Fibroblast of villous mesenchyme (primary cell): ENCODE results near the gene PHTF2. TPM values are rescaled to one million over a fixed set of nuclear protein-coding genes. Genes with fewer than 3 reads are reported as not detected.

Experiments used
- DNase-seq: peaks from one replicate; pipeline ENCODE4 v3.0.0-alpha.2; 2010; ENCODE audit warnings: low read depth
- H3K4me3 ChIP-seq: 2 replicates; pipeline ENCODE4 v1.5.1; 2011; ENCODE audit warnings: low read depth, mild to moderate bottlenecking, low read length
- CTCF ChIP-seq: IDR thresholded peaks from 2 replicates; pipeline ENCODE4 v1.5.1; 2012; ENCODE audit warnings: low read depth, mild to moderate bottlenecking, low read length; ENCODE audit not compliant: insufficient read depth
- total RNA-seq: library from RNA; depleted of rRNA; stranded (reverse); fragments of >200 nt; gene quantifications from 2 replicates; pipeline ENCODE4 v1.2.3, GENCODE V29; 2012

Gene PHTF2
- 81.2 and 119 TPM in 2 replicates for total RNA-seq

DNA sequence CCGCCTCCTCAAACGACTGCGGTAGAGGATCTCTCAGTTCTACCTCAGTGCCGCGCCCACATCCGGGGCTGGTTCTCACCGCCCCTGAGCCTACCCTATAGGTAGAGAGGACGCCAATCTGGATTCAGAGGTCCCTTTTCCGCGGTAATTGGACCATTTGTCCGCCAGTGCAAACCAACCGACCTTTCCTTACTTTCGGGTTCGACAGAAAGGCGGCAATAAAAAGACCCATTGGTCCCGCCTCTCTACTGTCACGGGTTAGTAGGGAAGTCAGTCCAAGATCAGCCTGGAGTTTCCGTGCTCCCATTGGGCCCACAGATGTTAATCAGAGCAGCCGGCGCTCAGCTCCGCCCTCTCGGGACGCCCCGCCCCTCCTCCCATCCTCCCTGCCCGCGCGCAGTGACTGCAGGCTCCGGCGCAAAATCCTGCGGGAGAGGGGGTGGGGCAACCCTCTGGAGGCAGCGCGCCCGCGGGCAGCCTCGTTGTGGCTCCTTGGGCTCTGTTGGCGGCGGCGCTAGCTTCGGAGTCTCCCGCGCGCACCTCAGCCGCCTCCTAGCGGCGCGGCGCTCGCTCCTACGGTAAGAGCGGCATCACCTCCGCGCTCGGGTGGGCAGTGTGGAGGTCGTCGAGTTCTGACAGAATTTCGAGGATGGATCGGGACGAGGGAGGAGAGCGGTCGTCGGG, at the start of gene PHTF2, which contains the start of gene TMEM60:
Gene PHTF2 (plus strand): TSS at position 380 of the 684 bp plus-strand sequence.
Gene TMEM60 (minus strand): TSS at position 41 of the 684 bp plus-strand sequence. CDS start 4,061 bp downstream, outside the sequence.
- peak within 1 kb of the TSS; percentile 95 for H3K4me3 ChIP-seq
- peak; percentile 62 for TF ChIP-seq CTCF

GRCh38 chr7:77752016-77752415, 46.6 kb upstream of the PHTF2 start:
- DNase-seq: peak; percentile 44
- no peak overlapping the region for H3K4me3 ChIP-seq
- TF ChIP-seq CTCF: no peak

More for the DNA sequence above, at the start of gene PHTF2, which contains the start of gene TMEM60:
- DNase-seq: peak; percentile 100

GRCh38 chr7:77753173-77753572, 45.4 kb upstream of the PHTF2 start:
- no peak overlapping the region for H3K4me3 ChIP-seq
- no peak for DNase-seq
- TF ChIP-seq CTCF: no peak

GRCh38 chr7:77757589-77757988, 41.0 kb upstream of the PHTF2 start:
- no peak for TF ChIP-seq CTCF
- DNase-seq: no peak
- H3K4me3 ChIP-seq: no peak overlapping the region

GRCh38 chr7:77759294-77759889, 39.2 kb upstream of the PHTF2 start:
- peak; percentile 83 for DNase-seq
- no peak overlapping the region for H3K4me3 ChIP-seq
- peak; percentile 71 for TF ChIP-seq CTCF

DNA sequence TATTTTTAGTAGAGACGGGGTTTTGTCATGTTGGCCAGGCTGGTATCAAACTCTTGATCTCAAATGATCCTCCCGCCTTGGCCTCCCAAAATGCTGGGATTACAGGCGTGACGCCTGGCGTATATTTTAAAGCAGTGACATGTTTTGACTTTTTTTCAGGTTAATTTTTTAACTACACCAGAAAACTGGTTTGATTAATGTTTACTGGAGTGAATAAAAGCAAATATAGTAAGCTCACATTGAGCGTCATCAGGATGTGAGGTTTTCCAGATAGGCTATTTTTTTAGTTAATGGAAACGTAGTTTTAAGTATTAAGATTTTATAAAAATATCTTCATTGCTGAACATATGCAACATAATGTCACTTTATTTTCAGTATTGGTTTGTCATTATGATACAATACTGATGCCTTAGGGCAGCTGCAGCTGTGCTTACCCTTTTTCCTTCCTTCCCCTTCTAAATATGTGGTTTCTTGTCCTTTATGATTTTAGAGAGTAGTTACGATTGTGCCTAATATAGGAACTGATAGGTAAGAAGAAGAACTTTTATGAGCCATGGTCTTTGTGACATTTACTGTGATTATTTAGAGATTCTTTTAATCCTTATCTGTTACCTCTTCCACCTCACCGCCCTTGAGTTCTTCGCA, 37.6 kb upstream of the PHTF2 start:
- DNase-seq: no peak
- H3K4me3 ChIP-seq: no peak overlapping the region
- TF ChIP-seq CTCF: no peak
